CD4-positive, alpha-beta T cell treated with Interleukin-10 for 1 hour (primary cell): Measurements from ENCODE around the gene NFIB.

Experiments
- DNase-seq: peaks from one replicate; pipeline ENCODE4 v3.0.0-alpha.2; 2020

Gene NFIB

GRCh38 chr9:14318361-14318760 is 4.4 kb upstream of the NFIB start:
- no peak for DNase-seq

- no peak for DNase-seq
Measured at GRCh38 chr9:14317667-14318320, 3.9 kb upstream of the NFIB start.

- DNase-seq: no peak
Measured at GRCh38 chr9:14316602-14317300, 2.8 kb upstream of the NFIB start.

GRCh38 chr9:14315875-14316601 is 2.1 kb upstream of the NFIB start:
- no peak for DNase-seq

- DNase-seq: peak; percentile 11
Measured at GRCh38 chr9:14314929-14315874, 1.3 kb upstream of the NFIB start.

GRCh38 chr9:14314424-14314928 is 535 bp upstream of the NFIB start:
- DNase-seq: no peak

- DNase-seq: peak; percentile 9
Measured at GRCh38 chr9:14313378-14313940, 482 bp downstream of the NFIB start.

GRCh38 chr9:14312719-14313377 is 1.1 kb downstream of the NFIB start:
- DNase-seq: no peak

- DNase-seq: no peak
Measured at GRCh38 chr9:14311956-14312685, 1.8 kb downstream of the NFIB start.

GRCh38 chr9:14311171-14311949 is 2.6 kb downstream of the NFIB start:
- no peak for DNase-seq

- no peak for DNase-seq
Measured at GRCh38 chr9:14310311-14310710, 3.6 kb downstream of the NFIB start.

- no peak for DNase-seq
Measured at GRCh38 chr9:14309403-14309802, 4.5 kb downstream of the NFIB start.

GRCh38 chr9:14308853-14309145 is 5.1 kb downstream of the NFIB start:
- no peak for DNase-seq

- no peak for DNase-seq
Measured at GRCh38 chr9:14307989-14308852, 5.7 kb downstream of the NFIB start.

- DNase-seq: no peak
Measured at GRCh38 chr9:14306672-14307660, 7.0 kb downstream of the NFIB start.

GRCh38 chr9:14306188-14306587 is 7.8 kb downstream of the NFIB start:
- DNase-seq: no peak

- DNase-seq: no peak
Measured at GRCh38 chr9:14304259-14304658, 9.7 kb downstream of the NFIB start.

GRCh38 chr9:14303521-14303920 is 10.4 kb downstream of the NFIB start:
- no peak for DNase-seq
